ENCODE results near the gene AP2S1.

- TF ChIP-seq CTCF (IDR thresholded peaks at IDR 0.05; ENCODE audit: low read depth, low read length) = no peak
- no peak for TF ChIP-seq POLR2A (IDR thresholded peaks at IDR 0.05; ENCODE audit: extremely low read depth, insufficient read length)
- TF ChIP-seq MYC (IDR thresholded peaks at IDR 0.05; ENCODE audit: low read depth, low read length) = no peak
Measured at GRCh38 chr19:46852830-46853229, 2.2 kb upstream of the AP2S1 start.

Data from NB4 (cell line).